ENCODE measurements around the gene RNF4.
A peak's percentile ranks its signal among the peaks of the same experiment; 100 is the strongest.
"Not testable (repeated sequence)": the region's sequence is repeated elsewhere in the genome, so short reads cannot be mapped to it uniquely, and the experiment has no call there.

Gene RNF4

GRCh38 chr4:2545321-2546013 is 76.6 kb downstream of the RNF4 start:
- DNase-seq (ENCODE audit: low read depth in 2 of 2): peak in 1 of 2 donors; percentile 13
- no peak overlapping the region for H3K4me3 ChIP-seq (replicated peaks in 1 of 2; ENCODE audit: low read depth in 2 of 2, low read length in 2 of 2)
- no peak for TF ChIP-seq CTCF (IDR thresholded peaks at IDR 0.05; ENCODE audit: low read depth, low read length)

GRCh38 chr4:2546286-2546823 is 77.4 kb downstream of the RNF4 start:
- TF ChIP-seq CTCF (IDR thresholded peaks at IDR 0.05; ENCODE audit: low read depth, low read length): no peak
- H3K4me3 ChIP-seq (replicated peaks in 1 of 2; ENCODE audit: low read depth in 2 of 2, low read length in 2 of 2): no peak overlapping the region
- DNase-seq (ENCODE audit: low read depth in 2 of 2): no peak

- DNase-seq (ENCODE audit: low read depth in 2 of 2); H3K4me3 ChIP-seq (replicated peaks in 1 of 2; ENCODE audit: low read depth in 2 of 2, low read length in 2 of 2): not testable (repeated sequence)
Observed at GRCh38 chr4:2546961-2547691, 78.2 kb downstream of the RNF4 start.

- H3K4me3 ChIP-seq (replicated peaks in 1 of 2; ENCODE audit: low read depth in 2 of 2, low read length in 2 of 2): no peak overlapping the region
- no peak for DNase-seq (ENCODE audit: low read depth in 2 of 2)
- TF ChIP-seq CTCF (IDR thresholded peaks at IDR 0.05; ENCODE audit: low read depth, low read length): no peak
Observed at GRCh38 chr4:2551118-2551517, 82.2 kb downstream of the RNF4 start.

GRCh38 chr4:2552806-2553205 is 83.9 kb downstream of the RNF4 start:
- no peak overlapping the region for H3K4me3 ChIP-seq (replicated peaks in 1 of 2; ENCODE audit: low read depth in 2 of 2, low read length in 2 of 2)
- no peak for TF ChIP-seq CTCF (IDR thresholded peaks at IDR 0.05; ENCODE audit: low read depth, low read length)
- DNase-seq (ENCODE audit: low read depth in 2 of 2): no peak

- no peak for DNase-seq (ENCODE audit: low read depth in 2 of 2)
- TF ChIP-seq CTCF (IDR thresholded peaks at IDR 0.05; ENCODE audit: low read depth, low read length): no peak
- H3K4me3 ChIP-seq (replicated peaks in 1 of 2; ENCODE audit: low read depth in 2 of 2, low read length in 2 of 2): no peak overlapping the region
Observed at GRCh38 chr4:2558301-2558700, 89.4 kb downstream of the RNF4 start.

GRCh38 chr4:2560167-2560566 is 91.3 kb downstream of the RNF4 start:
- TF ChIP-seq CTCF (IDR thresholded peaks at IDR 0.05; ENCODE audit: low read depth, low read length): no peak
- DNase-seq (ENCODE audit: low read depth in 2 of 2): no peak
- H3K4me3 ChIP-seq (replicated peaks in 1 of 2; ENCODE audit: low read depth in 2 of 2, low read length in 2 of 2): no peak overlapping the region
